Measurements from ENCODE around the gene MKRN2OS.

The MKRN2OS gene

DNA sequence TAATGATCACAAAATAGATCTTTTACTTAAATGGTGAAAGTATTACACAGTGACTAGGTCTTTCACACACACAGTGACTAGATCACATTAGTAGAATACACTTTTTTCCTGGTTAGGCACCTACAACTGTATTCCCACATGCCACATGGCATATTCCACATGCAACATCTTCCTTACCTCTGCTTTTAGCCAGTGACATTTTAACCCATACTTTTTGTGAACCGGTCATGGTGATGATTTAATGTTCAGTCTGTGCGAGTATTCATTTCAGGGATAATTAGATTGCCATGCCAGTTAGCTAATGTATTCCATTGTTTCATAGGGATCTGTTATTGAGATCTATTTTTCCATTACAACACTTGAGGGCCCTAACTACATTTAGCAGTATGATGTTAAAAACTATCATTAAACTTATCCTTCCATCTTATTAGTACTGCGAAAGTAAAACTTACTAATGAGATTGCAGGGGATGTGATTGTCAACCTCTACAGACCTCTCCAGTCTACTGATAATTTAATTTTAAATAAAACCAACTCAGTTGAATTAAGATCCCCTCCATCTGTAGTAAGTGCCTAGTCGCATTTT is 32.7 kb downstream of the MKRN2OS start:
- DNase-seq, result no peak

- no peak for DNase-seq
Measured at GRCh38 chr3:12509466-12509865, 35.8 kb downstream of the MKRN2OS start.

DNA sequence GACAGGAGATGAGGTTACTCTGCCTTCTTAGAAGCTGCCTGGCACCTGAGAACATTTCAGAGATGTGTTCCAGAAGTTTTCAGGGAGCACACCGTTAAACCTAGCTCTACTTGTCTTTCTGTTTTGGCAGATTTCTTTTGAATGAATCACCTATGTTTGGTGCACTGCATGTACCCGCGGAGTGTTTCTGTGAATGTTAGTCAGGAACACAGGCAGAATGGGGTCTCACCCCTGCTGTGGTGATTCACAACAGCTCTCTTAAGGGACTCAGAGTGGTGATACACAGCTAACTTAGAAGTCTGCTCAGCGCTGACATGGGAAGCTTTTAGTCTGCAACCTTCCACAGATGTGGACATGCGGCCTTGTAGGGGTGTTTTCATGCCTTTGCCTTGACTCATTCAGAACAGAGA is 37.0 kb downstream of the MKRN2OS start:
- no peak for DNase-seq

DNA sequence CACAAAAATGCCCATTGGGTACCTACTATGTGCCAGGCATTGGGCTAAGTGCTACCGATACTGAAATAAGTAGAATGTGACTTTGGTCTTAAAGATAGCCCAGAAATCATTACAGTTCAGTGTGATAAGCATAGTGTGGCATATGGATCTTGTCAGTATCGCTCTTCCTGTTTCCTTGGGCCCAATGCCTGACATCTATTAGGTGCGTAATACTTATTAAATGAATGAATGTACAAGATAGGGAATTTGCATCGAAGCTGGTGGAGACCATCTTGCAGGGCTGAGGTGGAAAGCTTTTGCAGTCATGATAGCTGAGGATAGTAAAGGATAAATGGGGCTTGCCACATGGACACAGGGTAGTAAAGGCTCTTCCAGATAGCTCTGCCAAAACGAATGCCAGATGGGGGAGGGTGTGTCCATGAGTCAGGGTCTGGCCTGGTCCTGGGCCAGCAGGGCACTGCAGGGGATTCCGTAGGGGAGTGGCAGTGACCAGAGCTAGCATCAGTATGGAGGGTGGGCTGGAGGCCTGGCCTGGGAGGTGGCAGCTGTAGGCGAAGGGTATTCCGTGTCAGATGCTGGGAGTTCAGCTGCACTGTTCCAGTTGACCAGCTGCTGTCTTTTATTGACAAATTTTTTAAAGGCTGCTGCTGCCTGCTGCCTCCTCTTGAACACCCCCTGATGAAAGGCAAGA is 37.6 kb downstream of the MKRN2OS start:
- DNase-seq, result no peak

DNA sequence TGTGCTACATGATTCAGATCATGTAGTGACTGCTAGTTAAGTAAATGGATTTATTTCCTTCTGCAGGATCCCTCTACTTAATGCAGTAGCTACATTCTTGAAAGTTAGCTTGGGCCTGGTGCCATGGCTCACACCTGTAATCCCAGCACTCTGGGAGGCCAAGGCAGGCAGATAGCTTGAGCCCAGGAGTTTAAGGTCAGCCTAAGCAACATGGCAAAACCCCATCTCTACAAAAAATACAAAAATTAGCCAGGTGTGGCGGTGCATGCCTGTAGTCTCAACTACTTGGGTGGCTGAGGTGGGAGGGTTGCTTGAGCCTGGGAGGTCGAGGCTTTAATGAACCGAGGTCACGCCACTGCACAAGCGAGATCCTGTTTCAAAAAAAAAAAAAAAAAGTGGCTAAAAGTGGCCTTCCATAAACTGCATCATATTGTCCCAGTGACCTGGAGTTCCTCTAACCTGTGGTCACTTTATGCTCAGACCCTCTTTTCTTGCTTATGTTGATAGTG is 39.0 kb downstream of the MKRN2OS start:
- DNase-seq, result no peak

DNA sequence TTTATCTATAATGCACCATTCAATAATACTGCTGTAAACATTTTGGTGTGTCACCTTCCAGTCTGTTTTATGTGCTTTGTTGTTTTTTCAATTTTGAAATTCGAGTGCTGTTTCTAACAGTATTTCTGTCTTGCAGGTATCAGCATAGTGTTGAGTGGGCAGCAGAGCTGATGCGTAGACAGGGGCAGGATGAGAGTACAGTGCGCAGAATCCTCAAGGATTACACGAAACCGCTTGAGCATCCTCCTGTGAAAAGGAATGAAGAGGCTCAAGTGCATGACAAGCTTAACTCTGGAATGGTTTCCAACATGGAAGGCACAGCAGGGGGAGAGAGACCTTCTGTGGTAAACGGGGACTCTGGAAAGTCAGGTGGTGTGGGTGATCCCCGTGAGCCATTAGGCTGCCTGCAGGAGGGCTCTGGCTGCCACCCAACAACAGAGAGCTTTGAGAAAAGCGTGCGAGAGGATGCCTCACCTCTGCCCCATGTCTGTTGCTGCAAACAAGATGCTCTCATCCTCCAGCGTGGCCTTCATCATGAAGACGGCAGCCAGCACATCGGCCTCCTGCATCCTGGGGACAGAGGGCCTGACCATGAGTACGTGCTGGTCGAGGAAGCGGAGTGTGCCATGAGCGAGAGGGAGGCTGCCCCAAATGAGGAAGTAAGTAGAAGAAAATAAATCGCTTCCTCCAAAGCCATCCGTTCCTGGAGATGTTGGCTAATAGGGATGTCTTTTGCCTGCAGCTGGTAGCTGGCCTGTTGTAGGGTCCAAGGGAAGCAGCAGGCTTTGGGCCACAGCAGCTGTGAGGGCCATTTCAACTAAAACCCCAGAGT is 42.0 kb downstream of the MKRN2OS start:
- DNase-seq, result peak; percentile 68 to 69

DNA sequence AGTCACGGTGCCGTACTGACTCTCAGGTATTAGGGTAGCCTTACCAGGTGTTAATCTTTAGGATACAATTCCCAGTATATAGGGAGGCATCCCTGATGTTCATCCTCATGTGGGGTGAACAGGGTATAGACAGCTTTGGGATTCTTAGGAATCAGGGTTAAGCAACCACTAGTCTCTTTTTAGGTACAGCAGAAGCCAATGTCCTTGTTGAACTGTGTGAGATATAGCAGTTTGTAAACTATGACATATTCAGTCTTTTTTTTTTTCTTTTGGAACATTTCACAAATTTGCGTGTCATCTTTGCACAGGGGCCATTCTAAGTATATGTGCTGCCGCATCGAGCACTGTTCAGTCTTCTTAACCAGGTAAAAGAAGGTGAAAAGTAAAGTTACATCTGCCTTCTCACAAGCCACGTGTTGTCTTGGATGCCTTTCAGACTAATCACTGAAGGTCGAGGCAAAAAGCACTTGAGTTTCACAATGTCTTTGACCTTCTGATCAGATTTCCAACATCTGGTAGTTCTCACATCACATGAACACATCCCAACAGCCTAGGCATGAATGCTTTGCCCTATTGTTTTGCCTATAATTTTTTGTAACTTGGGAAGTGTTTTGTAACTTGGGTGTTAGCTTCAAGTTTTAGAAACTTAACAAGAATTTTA is 43.8 kb downstream of the MKRN2OS start:
- no peak for DNase-seq

GRCh38 chr3:12499474-12499873 is 45.8 kb downstream of the MKRN2OS start:
- DNase-seq, result no peak

DNA sequence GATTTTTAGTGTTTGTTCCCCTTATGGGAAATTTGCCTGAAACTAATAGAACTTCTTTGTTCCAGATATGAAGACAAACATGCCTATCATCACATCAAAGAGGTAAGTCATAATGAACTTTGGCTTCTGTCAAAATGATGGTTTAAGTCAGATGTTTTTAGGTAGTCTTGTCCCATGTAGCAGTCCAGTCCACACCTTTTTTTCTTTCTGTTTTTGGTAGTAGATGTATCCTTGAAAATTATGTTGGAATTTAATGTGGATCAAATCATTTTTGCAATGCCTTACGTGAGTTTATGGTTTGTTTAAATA is 48.9 kb downstream of the MKRN2OS start:
- no peak for DNase-seq

- no peak for DNase-seq
Measured at GRCh38 chr3:12495749-12496452, 49.4 kb downstream of the MKRN2OS start.

- no peak for DNase-seq
Measured at GRCh38 chr3:12490547-12490946, 54.8 kb downstream of the MKRN2OS start.

GRCh38 chr3:12489832-12490231 is 55.5 kb downstream of the MKRN2OS start:
- DNase-seq, result no peak
